OCI-LY1 (cell line): Measurements from ENCODE around the gene PRR5.

Experiments used
- H2AFZ ChIP-seq: fragments of 200-600 bp; sonication (generic), shearing (Covaris generic); 2 replicates; pipeline ENCODE4 v1.6.0; 2014; ENCODE audit warnings: antibody characterized with exemption, mild to moderate bottlenecking, low read length
- H3F3A ChIP-seq: fragments of 200-600 bp; sonication (generic), shearing (Covaris generic); 2 replicates; pipeline ENCODE4 v1.6.0; 2014; ENCODE audit warnings: mild to moderate bottlenecking, antibody characterized with exemption, low read length, moderate library complexity; ENCODE audit not compliant: insufficient read depth
- H3K27ac ChIP-seq: fragments of 200-600 bp; sonication (generic); 2 replicates; pipeline ENCODE4 v1.5.1; 2014; ENCODE audit warnings: low read length, mixed run types, mild to moderate bottlenecking, low read depth; ENCODE audit not compliant: poor library complexity, severe bottlenecking
- H3K27me3 ChIP-seq: fragments of 200-600 bp; sonication (generic); 2 replicates; pipeline ENCODE4 v1.6.0; 2014; ENCODE audit warnings: antibody characterized with exemption, mild to moderate bottlenecking, low read length, moderate library complexity; ENCODE audit not compliant: insufficient read depth
- H3K36me3 ChIP-seq: fragments of 200-600 bp; sonication (generic); 2 replicates; pipeline ENCODE4 v1.6.1; 2014; ENCODE audit warnings: mild to moderate bottlenecking, antibody characterized with exemption, low read length, moderate library complexity, mixed read lengths; ENCODE audit not compliant: insufficient read depth
- H3K4me1 ChIP-seq: fragments of 200-600 bp; sonication (generic); 2 replicates; pipeline ENCODE4 v1.5.1; 2014; ENCODE audit warnings: mild to moderate bottlenecking, low read length, moderate library complexity; ENCODE audit not compliant: insufficient read depth, severe bottlenecking
- H3K4me2 ChIP-seq: fragments of 200-600 bp; sonication (generic), shearing (Covaris generic); 2 replicates; pipeline ENCODE4 v1.6.1; 2014; ENCODE audit warnings: low read length
- H3K4me3 ChIP-seq: fragments of 200-600 bp; sonication (generic); 2 replicates; pipeline ENCODE4 v1.5.1; 2014; ENCODE audit warnings: low read length, low read depth, mild to moderate bottlenecking, mixed read lengths; ENCODE audit not compliant: poor library complexity, severe bottlenecking
- H3K79me2 ChIP-seq: fragments of 200-600 bp; shearing (Covaris generic); 2 replicates; pipeline ENCODE4 v1.6.1; 2016; ENCODE audit warnings: mixed run types, low read length, mixed read lengths; ENCODE audit not compliant: insufficient read depth
- H3K9ac ChIP-seq: fragments of 200-600 bp; sonication (generic), shearing (Covaris generic); 2 replicates; pipeline ENCODE4 v1.6.1; 2014; ENCODE audit warnings: mild to moderate bottlenecking, low read length, mixed read lengths
- H3K9me2 ChIP-seq: fragments of 200-600 bp; sonication (generic), shearing (Covaris generic); 2 replicates; pipeline ENCODE4 v1.6.1; 2014; ENCODE audit warnings: low read depth, mild to moderate bottlenecking, low read length, mixed read lengths
- H3K9me3 ChIP-seq: fragments of 200-600 bp; shearing (Covaris generic); 2 replicates; pipeline ENCODE4 v1.6.1; 2014; ENCODE audit warnings: low read length, mixed read lengths
- H4K20me1 ChIP-seq: fragments of 200-600 bp; sonication (generic), shearing (Covaris generic); 2 replicates; pipeline ENCODE4 v1.6.0; 2016; ENCODE audit warnings: mild to moderate bottlenecking, low read length; ENCODE audit not compliant: insufficient read depth
- CTCF ChIP-seq: fragments of 200-600 bp; sonication (generic), shearing (Covaris generic); IDR thresholded peaks from 2 replicates; pipeline ENCODE4 v1.5.1; 2017; ENCODE audit warnings: mild to moderate bottlenecking, antibody characterized with exemption, low read length, moderate library complexity, mixed read lengths
- EZH2 ChIP-seq: fragments of 200-600 bp; sonication (generic), shearing (Covaris generic); IDR thresholded peaks from 2 replicates; pipeline ENCODE4 v1.8.0; 2017; ENCODE audit warnings: borderline replicate concordance, mixed run types, mild to moderate bottlenecking, antibody characterized with exemption, low read length, moderate library complexity, mixed read lengths

The PRR5 gene

DNA sequence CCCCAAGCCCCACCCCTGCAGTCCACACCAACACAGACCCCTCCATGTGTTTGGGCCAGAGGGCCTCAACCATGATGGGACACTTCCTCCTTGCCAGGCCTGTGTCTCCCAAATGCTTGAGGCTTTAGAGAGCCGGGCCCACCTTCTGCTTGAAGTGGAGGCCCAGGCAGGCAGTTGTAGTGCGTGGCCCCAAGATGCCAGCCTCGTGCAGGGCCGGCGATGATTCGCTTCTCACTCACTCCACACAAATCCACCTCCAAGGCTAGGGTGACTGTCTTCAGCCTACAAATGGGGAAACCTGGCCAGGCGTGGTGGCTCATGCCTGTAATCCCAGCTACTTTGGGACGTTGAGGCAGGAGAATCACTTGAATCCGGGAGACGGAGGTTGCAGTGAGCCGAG lies 5.7 kb downstream of the PRR5 start:
- H3K36me3 ChIP-seq, result no peaks in the 10 kb centered on the region
- H3K9me3 ChIP-seq, result no peaks in the 10 kb centered on the region
- H3K27me3 ChIP-seq, result no peaks in the 10 kb centered on the region; the same call in 1 of the 2 replicates
- no peak overlapping the region for H3K4me2 ChIP-seq
- no peaks in the 10 kb centered on the region for H3K9me2 ChIP-seq
- no peak overlapping the region for H2AFZ ChIP-seq
- no peak overlapping the region for H3K27ac ChIP-seq
- H3K4me1 ChIP-seq, result no peaks in the 10 kb centered on the region
- H3F3A ChIP-seq, result no peaks in the 10 kb centered on the region
- H3K9ac ChIP-seq, result no peak overlapping the region
- H4K20me1 ChIP-seq, result no peaks in the 10 kb centered on the region
- TF ChIP-seq EZH2 (no peak), CTCF (no peak)
- no peak overlapping the region for H3K4me3 ChIP-seq
- H3K79me2 ChIP-seq, result no peaks in the 10 kb centered on the region

DNA sequence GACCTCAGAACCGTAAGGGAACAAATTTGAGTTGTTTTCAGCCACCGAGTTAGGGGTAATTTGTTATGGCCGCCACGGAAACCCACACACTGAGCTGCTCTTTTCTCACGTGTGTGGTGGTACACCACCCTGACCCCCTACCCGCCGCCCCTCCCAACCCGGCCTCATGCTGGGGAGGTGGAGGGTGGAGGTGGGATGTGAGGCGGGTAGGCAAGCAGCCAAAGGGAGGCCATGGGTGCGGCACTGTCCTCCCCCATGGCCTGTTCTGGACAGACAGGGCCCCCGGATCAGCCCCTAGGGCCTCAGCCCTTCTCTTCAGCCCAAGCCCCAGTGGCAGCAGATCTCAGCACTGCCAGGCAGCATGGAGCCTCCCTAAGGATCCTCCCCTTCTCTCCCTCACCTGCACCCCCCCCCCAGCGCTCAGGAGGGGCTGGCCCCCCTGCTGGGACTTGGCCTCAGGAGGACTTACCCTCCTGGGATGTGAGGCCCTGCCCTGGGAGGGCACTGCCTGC lies 7.9 kb downstream of the PRR5 start:
- Histone ChIP-seq H3K4me3 (no peak overlapping the region), H2AFZ (no peak overlapping the region), H3K4me2 (no peak overlapping the region), H3K27me3 (no peaks in the 10 kb centered on the region; the same call in 1 of the 2 replicates), H3K9me3 (no peaks in the 10 kb centered on the region), H3K4me1 (no peaks in the 10 kb centered on the region), H3K9me2 (no peaks in the 10 kb centered on the region), H3K79me2 (no peaks in the 10 kb centered on the region), H3K27ac (no peak overlapping the region), H4K20me1 (no peaks in the 10 kb centered on the region), H3F3A (no peaks in the 10 kb centered on the region), H3K36me3 (no peaks in the 10 kb centered on the region), H3K9ac (no peak overlapping the region)
- TF ChIP-seq CTCF (no peak), EZH2 (no peak)

DNA sequence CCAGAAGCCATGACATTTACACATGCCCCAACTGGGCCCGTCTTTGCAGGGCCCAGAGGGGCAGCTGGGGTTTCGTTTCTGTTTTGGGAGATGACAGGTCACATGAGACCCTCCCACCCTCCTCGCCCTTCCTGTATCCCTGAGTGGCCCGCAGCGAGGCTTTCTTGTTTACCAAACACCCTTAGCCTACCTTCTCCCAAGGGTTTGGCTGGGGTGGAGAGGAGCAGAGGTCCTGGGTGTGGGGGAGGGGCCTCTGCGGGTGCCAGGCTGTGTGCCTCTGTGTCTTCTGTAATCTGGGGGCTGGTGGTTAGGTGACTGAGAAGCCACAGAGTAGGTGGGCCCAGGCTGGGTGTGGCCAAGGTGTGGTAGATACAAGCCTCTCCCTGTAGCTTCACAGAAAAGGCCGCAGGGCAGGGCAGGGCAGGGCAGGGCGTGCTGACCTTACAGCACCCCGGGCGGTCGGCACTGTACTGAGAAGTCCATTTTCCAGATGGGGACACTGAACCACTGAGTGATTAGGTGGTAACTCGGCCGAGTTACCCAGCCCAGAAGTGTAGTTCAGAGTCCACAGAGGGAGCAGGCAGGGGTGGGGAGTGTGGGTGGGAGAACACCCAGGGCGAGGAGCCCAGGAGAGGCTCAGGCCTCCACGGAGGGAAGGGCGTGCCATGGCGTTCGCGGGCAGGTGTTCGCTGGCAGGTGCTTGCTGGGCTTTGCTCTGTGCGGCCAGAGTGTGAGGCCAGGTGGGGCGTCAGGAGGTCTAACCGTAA lies 8.7 kb downstream of the PRR5 start:
- H3K4me1 ChIP-seq, result no peaks in the 10 kb centered on the region
- no peak overlapping the region for H3K27ac ChIP-seq
- no peak overlapping the region for H3K9ac ChIP-seq
- no peaks in the 10 kb centered on the region for H3F3A ChIP-seq
- H3K27me3 ChIP-seq, result no peaks in the 10 kb centered on the region
- no peak overlapping the region for H3K4me2 ChIP-seq
- no peak for TF ChIP-seq CTCF
- TF ChIP-seq EZH2, result no peak
- no peaks in the 10 kb centered on the region for H3K9me3 ChIP-seq
- no peaks in the 10 kb centered on the region for H3K79me2 ChIP-seq
- no peak overlapping the region for H2AFZ ChIP-seq
- no peaks in the 10 kb centered on the region for H3K36me3 ChIP-seq
- no peak overlapping the region for H3K4me3 ChIP-seq
- no peaks in the 10 kb centered on the region for H3K9me2 ChIP-seq
- no peaks in the 10 kb centered on the region for H4K20me1 ChIP-seq
